GM23338 (cell line): ENCODE measurements around the gene EED. TPM values are rescaled to one million over a fixed set of nuclear protein-coding genes. Genes with fewer than 3 reads are reported as not detected.
"Not testable (repeated sequence)": the region's sequence is repeated elsewhere in the genome, so short reads cannot be mapped to it uniquely, and the experiment has no call there.

Experiments
- ATAC-seq: fragments of 200-7000 bp; cut with Tn5 transposase; 3 replicates; pipeline ENCODE4 v1.9.1; 2020
- DNase-seq: peaks from one replicate; pipeline ENCODE4 v3.0.0-alpha.2; 2015; ENCODE audit warnings: low spot score
- H2AFZ ChIP-seq: fragments of 200-600 bp; sonication (generic); 2 replicates; pipeline ENCODE4 v1.8.0; 2016; ENCODE audit warnings: antibody characterized with exemption, mild to moderate bottlenecking, moderate library complexity
- H3F3A ChIP-seq: fragments of 200-600 bp; sonication (generic); replicated peaks from 2 replicates; pipeline ENCODE4 v1.8.0; 2017; ENCODE audit warnings: antibody characterized with exemption, mixed run types, low read depth
- H3K27ac ChIP-seq: fragments of 200-600 bp; sonication (generic); 2 replicates; pipeline ENCODE4 v1.6.1; 2016; ENCODE audit warnings: low read depth
- H3K27me3 ChIP-seq: fragments of 200-600 bp; sonication (generic); 2 replicates; pipeline ENCODE4 v1.8.0; 2016; ENCODE audit warnings: mild to moderate bottlenecking, mixed run types, moderate library complexity; ENCODE audit not compliant: insufficient read depth
- H3K36me3 ChIP-seq: fragments of 200-600 bp; sonication (generic); 2 replicates; pipeline ENCODE4 v1.8.0; 2016; ENCODE audit warnings: mild to moderate bottlenecking; ENCODE audit not compliant: insufficient read depth
- H3K4me1 ChIP-seq: fragments of 200-600 bp; sonication (generic); 2 replicates; pipeline ENCODE4 v1.8.0; 2016; ENCODE audit warnings: mild to moderate bottlenecking, moderate library complexity; ENCODE audit not compliant: insufficient read depth
- H3K4me2 ChIP-seq: fragments of 200-600 bp; sonication (generic); 2 replicates; pipeline ENCODE4 v1.7.1; 2017; ENCODE audit warnings: mixed run types
- H3K4me3 ChIP-seq: fragments of 200-600 bp; sonication (generic); 2 replicates; pipeline ENCODE4 v1.6.1; 2016; ENCODE audit warnings: mixed run types
- H3K79me2 ChIP-seq: fragments of 200-600 bp; sonication (generic); replicated peaks from 2 replicates; pipeline ENCODE4 v1.8.0; 2017; ENCODE audit warnings: mild to moderate bottlenecking; ENCODE audit not compliant: insufficient read depth
- H3K9me2 ChIP-seq: fragments of 200-600 bp; sonication (generic); 2 replicates; pipeline ENCODE4 v1.8.0; 2017; ENCODE audit not compliant: insufficient read depth
- H4K20me1 ChIP-seq: fragments of 200-600 bp; sonication (generic); replicated peaks from 2 replicates; pipeline ENCODE4 v1.8.0; 2017; ENCODE audit warnings: mild to moderate bottlenecking; ENCODE audit not compliant: insufficient read depth
- H3K27ac Mint-ChIP-seq: 2 replicates; pipeline ENCODE4 v1.8.0; 2020; ENCODE audit warnings: inconsistent platforms, mild to moderate bottlenecking, moderate library complexity, mixed read lengths
- H3K27me3 Mint-ChIP-seq: 3 replicates; pipeline ENCODE4 v1.8.0; 2022; ENCODE audit warnings: low read depth, mild to moderate bottlenecking, moderate library complexity, mixed read lengths, inconsistent platforms; ENCODE audit not compliant: insufficient read depth, poor library complexity
- H3K36me3 Mint-ChIP-seq: 3 replicates; pipeline ENCODE4 v1.8.0; 2021; ENCODE audit warnings: low read depth, mild to moderate bottlenecking, inconsistent platforms, moderate library complexity, mixed read lengths
- H3K4me1 Mint-ChIP-seq: 3 replicates; pipeline ENCODE4 v1.8.0; 2020; ENCODE audit warnings: mild to moderate bottlenecking, inconsistent platforms, mixed read lengths
- H3K4me3 Mint-ChIP-seq: 3 replicates; pipeline ENCODE4 v1.8.0; 2021; ENCODE audit warnings: moderate library complexity, mild to moderate bottlenecking, inconsistent platforms, mixed read lengths
- H3K9me3 Mint-ChIP-seq: 3 replicates; pipeline ENCODE4 v1.8.0; 2020; ENCODE audit warnings: moderate library complexity, mild to moderate bottlenecking, inconsistent platforms, mixed read lengths
- EZH2 ChIP-seq: fragments of 200-600 bp; sonication (generic); IDR thresholded peaks from one replicate; pipeline ENCODE4 v1.8.0; 2017; ENCODE audit warnings: antibody characterized with exemption, mild to moderate bottlenecking, low read depth; ENCODE audit not compliant: unreplicated experiment
- EZH2phosphoT487 ChIP-seq: fragments of 200-600 bp; sonication (generic); IDR thresholded peaks from one replicate; pipeline ENCODE4 v1.8.1; 2018; ENCODE audit warnings: antibody characterized with exemption; ENCODE audit not compliant: unreplicated experiment
- POLR2AphosphoS5 ChIP-seq: IDR thresholded peaks from 2 replicates; pipeline ENCODE4 v1.6.1; 2016; ENCODE audit warnings: antibody characterized with exemption, low read depth
- ZNF114 ChIP-seq: fragments of 250-450 bp; sonication (Bioruptor Pico); IDR thresholded peaks from 2 replicates; pipeline ENCODE4 v1.5.0; 2020; ENCODE audit warnings: mild to moderate bottlenecking, moderate library complexity
- ZNF331 ChIP-seq: fragments of 250-450 bp; sonication (Bioruptor Pico); IDR thresholded peaks from 2 replicates; pipeline ENCODE4 v1.5.0; 2020; ENCODE audit warnings: low read depth, mild to moderate bottlenecking, moderate library complexity
- ZNF462 ChIP-seq: fragments of 250-450 bp; sonication (Bioruptor Pico); IDR thresholded peaks from 2 replicates; pipeline ENCODE4 v1.5.0; 2020; ENCODE audit warnings: mild to moderate bottlenecking, moderate library complexity
- polyA plus RNA-seq: library from polyadenylated mRNA; unstranded; fragments of >200 nt; fragmentation: Nextera tagmentation; extraction: Ambion mirVana; gene quantifications from 2 replicates; pipeline ENCODE4 v1.2.1, GENCODE V29; 2016
- total RNA-seq: library from RNA; depleted of rRNA; stranded (reverse); fragments of >200 nt; shearing (Covaris generic); gene quantifications from 2 replicates; pipeline ENCODE4 v1.2.3, GENCODE V29; 2014

Gene EED
- total and polyA plus RNA-seq, 2 experiments from 2014 or later = 26.7 to 29.7 TPM

GRCh38 chr11:86228269-86229038, 16.1 kb upstream of the EED start:
- Mint-ChIP-seq H3K9me3 (peaks cover 13% of the 10 kb centered on the region; the same call in 2 of the 3 replicates), H3K36me3 (no peaks in the 10 kb centered on the region), H3K4me1 (peaks cover 4% of the 10 kb centered on the region; the same call in 2 of the 3 replicates), H3K4me3 (no peak overlapping the region), H3K27ac (no peak overlapping the region), H3K27me3 (peaks cover 1% of the 10 kb centered on the region)
- Histone ChIP-seq H3K27ac (no peak overlapping the region), H3K4me1 (0 out of 2 replicates have a peak, but pooled peaks cover 7% of the 10 kb centered on the region), H3K4me2 (no peak overlapping the region), H3K79me2 (no peaks in the 10 kb centered on the region), H3K36me3 (no peaks in the 10 kb centered on the region), H4K20me1 (no peaks in the 10 kb centered on the region), H3K27me3 (no peaks in the 10 kb centered on the region), H3K9me2 (no peaks in the 10 kb centered on the region), H2AFZ (no peak overlapping the region), H3K4me3 (no peak overlapping the region), H3F3A (no peaks in the 10 kb centered on the region)
- DNase-seq = no peak
- ATAC-seq = no peak
- TF ChIP-seq POLR2AphosphoS5 (no peak), ZNF462 (no peak), ZNF331 (no peak), EZH2 (no peak), ZNF114 (CRISPR knock-in tag) (no peak), EZH2phosphoT487 (no peak)

GRCh38 chr11:86229039-86229330, 15.6 kb upstream of the EED start:
- DNase-seq, H3K4me1 Mint-ChIP-seq, H3K79me2 ChIP-seq, ATAC-seq, H3K9me2 ChIP-seq, H3F3A ChIP-seq, H3K27me3 ChIP-seq, H3K4me2 ChIP-seq, H3K4me1 ChIP-seq, H3K27me3 Mint-ChIP-seq, H3K4me3 ChIP-seq, H3K36me3 Mint-ChIP-seq, H3K4me3 Mint-ChIP-seq, H2AFZ ChIP-seq, H4K20me1 ChIP-seq, H3K27ac Mint-ChIP-seq, H3K36me3 ChIP-seq, H3K9me3 Mint-ChIP-seq, H3K27ac ChIP-seq: not testable (repeated sequence)
